AG04450 (cell line): ENCODE measurements around the gene CLBA1. TPM values are rescaled to one million over a fixed set of nuclear protein-coding genes. Genes with fewer than 3 reads are reported as not detected.
"Not testable (repeated sequence)": the region's sequence is repeated elsewhere in the genome, so short reads cannot be mapped to it uniquely, and the experiment has no call there.

Experiments used
- CTCF ChIA-PET: fragments of 300-600, 350-600 bp; formaldehyde crosslinking; extraction: SDS; loops from one replicate; lab custom pipeline; 2022; ENCODE audit warnings: antibody characterized with exemption, inconsistent platforms; lab: Charles Lee
- POLR2A ChIA-PET: fragments of 350-600 bp; formaldehyde crosslinking; extraction: SDS; loops from one replicate; lab custom pipeline; 2021; ENCODE audit warnings: antibody characterized with exemption, inconsistent platforms; lab: Yijun Ruan, JAX
- DNase-seq: peaks from one replicate; pipeline ENCODE4 v3.0.0-alpha.2; 2011; ENCODE audit warnings: low read depth, low spot score
- H3K27ac ChIP-seq: one replicate; pipeline ENCODE4 v1.5.1; 2012; ENCODE audit warnings: low read depth, low read length, control low read depth
- H3K27me3 ChIP-seq: one replicate; pipeline ENCODE4 v1.6.0; 2012; ENCODE audit warnings: low read length; ENCODE audit not compliant: control insufficient read depth, insufficient read depth
- H3K4me3 ChIP-seq: 2 replicates; pipeline ENCODE4 v1.5.1; 2011; ENCODE audit warnings: mild to moderate bottlenecking, low read depth, low read length, control low read depth
- H3K9me3 ChIP-seq: 2 replicates; pipeline ENCODE4 v1.5.1; 2012; ENCODE audit warnings: low read length; ENCODE audit not compliant: control insufficient read depth, insufficient read depth
- polyA plus RNA-seq: library from polyadenylated mRNA; depleted of rRNA; stranded (reverse); fragments of >200 nt; gene quantifications from 2 replicates; pipeline ENCODE4 v1.2.3, GENCODE V29; 2011
- TF ChIP-seq, protein P1 (sequence below): IDR thresholded peaks from 2 replicates; pipeline ENCODE4 v1.5.1; 2011; ENCODE audit warnings: low read depth, low read length, control low read depth, inconsistent platforms

The CLBA1 gene
- polyA plus RNA-seq, 1 experiment, result 4.6 TPM

DNA sequence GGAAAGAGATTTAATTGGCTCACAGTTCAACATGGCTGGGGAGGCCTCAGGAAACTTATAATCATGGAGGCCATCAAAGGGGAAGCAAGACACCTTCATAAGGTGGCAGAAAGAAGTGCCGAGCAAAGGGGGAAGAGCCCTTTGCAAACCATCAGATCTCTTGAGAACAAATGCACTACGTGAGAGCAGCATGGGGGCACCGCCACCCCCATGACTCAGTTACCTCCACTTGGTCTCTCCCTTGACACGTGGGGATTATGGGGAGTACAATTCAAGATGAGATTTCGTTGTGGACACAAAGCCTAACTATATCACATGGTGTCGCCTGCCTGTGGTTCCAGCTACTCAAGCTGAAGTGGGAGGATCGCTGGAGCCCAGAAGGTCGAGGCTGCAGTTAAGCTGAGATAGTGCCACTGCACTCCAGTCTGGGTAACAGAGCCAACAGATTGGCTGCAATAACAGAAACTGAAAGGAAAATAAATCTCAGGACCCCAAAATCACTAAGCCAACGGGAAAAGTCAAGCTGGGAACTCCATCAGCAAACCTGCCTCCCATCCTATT lies 45.3 kb downstream of the CLBA1 start:
- Histone ChIP-seq H3K27ac (no peak overlapping the region), H3K27me3 (peaks cover 9% of the 10 kb centered on the region), H3K4me3 (no peak overlapping the region), H3K9me3 (peaks cover 7% of the 10 kb centered on the region; the same call in 1 of the 2 replicates)
- TF ChIP-seq, protein P1, sequence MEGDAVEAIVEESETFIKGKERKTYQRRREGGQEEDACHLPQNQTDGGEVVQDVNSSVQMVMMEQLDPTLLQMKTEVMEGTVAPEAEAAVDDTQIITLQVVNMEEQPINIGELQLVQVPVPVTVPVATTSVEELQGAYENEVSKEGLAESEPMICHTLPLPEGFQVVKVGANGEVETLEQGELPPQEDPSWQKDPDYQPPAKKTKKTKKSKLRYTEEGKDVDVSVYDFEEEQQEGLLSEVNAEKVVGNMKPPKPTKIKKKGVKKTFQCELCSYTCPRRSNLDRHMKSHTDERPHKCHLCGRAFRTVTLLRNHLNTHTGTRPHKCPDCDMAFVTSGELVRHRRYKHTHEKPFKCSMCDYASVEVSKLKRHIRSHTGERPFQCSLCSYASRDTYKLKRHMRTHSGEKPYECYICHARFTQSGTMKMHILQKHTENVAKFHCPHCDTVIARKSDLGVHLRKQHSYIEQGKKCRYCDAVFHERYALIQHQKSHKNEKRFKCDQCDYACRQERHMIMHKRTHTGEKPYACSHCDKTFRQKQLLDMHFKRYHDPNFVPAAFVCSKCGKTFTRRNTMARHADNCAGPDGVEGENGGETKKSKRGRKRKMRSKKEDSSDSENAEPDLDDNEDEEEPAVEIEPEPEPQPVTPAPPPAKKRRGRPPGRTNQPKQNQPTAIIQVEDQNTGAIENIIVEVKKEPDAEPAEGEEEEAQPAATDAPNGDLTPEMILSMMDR, result no peak
- DNase-seq, result no peak
- CTCF ChIA-PET, result interaction anchor here (1.9 kb wide), 1 partner anchor 56 kb away, joined by 6 read pairs; no protein-coding TSS in a partner anchor
- POLR2A ChIA-PET, result no interaction called here

DNA sequence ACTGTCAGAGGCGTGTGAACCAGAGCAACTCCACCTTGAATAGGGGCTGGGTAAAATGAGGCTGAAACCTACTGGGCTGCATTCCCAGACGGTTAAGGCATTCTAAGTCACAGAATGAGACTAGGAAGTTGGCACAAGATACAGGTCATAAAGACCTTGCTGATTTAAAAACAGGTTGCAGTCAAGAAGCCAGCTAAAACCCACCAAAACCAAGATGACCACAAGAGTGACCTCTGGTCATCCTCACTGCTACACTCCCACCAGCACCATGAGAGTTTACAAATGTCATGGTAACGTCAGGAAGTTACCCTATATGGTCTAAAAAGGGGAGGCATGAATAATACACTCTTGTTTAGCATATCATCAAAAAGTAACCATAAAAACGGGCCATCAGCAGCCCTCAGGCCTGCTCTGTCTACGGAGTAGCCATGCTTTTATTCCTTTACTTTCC lies 46.9 kb downstream of the CLBA1 start:
- not testable (repeated sequence) for H3K4me3 ChIP-seq, DNase-seq, H3K9me3 ChIP-seq, H3K27ac ChIP-seq, H3K27me3 ChIP-seq
- ChIA-PET POLR2A (interaction anchor here (0.7 kb wide), 1 partner anchor 30 kb away, joined by 3 read pairs; no protein-coding TSS in a partner anchor), CTCF (interaction anchor here (1.0 kb wide), 2 partner anchors 14 kb away, joined by 3 to 4 read pairs; no protein-coding TSS in a partner anchor)

DNA sequence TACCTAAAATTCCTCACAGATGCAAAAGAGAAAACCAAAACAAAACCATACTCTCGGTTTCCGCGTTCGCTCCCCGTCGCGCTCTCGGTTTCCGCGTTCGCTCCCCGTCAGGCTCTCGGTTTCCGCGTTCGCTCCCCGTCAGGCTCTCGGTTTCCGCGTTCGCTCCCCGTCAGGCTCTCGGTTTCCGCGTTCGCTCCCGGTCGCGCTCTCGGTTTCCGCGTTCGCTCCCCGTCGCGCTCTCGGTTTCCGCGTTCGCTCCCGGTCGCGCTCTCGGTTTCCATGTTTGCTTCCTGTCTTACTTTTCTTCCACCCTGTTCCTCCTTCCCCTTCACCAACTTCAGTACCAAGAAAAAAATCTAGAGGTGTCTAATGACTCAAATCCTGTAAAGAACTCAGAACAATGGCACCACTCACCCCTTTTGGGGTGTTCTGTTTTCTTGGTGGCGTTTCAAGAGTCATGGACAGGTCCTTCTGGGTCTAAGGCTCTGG lies 47.9 kb downstream of the CLBA1 start:
- POLR2A ChIA-PET, H3K27ac ChIP-seq, H3K9me3 ChIP-seq, H3K27me3 ChIP-seq, DNase-seq: not testable (repeated sequence)
- CTCF ChIA-PET, result interaction anchor here (0.6 to 1.0 kb wide), 2 partner anchors 12 to 13 kb away, joined by 3 read pairs; no protein-coding TSS in a partner anchor
- H3K4me3 ChIP-seq, result peak overlapping the region; percentile 51

DNA sequence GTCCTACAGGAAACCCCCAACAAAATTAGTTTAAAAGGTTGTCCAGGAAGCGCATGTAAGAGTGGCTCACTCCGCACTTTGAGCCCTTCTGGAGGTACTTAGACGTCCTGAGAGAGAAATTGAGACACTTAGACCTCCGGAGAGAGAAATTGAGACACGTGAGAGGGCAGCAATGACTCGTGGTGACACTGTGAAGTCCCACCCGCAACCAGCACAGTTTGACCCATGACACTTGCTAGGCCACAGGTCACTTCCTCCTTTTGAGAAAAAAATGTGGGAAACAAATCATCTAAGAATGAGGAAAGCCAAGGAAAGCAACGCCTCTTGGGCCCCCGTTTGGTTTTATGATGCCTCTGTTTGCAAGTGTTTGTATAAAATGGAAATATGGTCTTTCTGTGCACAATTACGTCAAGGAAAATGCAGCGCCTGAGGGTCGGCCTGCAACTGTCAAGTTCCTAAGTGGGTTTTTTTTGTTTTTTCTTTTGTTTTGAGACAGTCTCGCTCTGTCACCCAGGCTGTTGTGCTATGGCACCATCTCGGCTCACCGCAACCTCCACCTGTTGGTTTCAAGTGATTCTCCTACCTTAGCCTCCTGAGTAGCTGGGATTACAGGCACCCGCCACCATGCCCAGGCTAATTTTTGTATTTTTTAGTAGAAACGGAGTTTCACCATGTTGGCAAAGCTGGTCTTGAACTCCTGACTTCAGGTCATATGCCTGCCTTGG lies 48.9 kb downstream of the CLBA1 start:
- DNase-seq, result no peak
- TF ChIP-seq, protein P1, result no peak
- ChIA-PET POLR2A (no interaction called here), CTCF (interaction anchor here (0.6 to 3.0 kb wide), 4 partner anchors 11 to 209 kb away, joined by 3 to 33 read pairs (median 4); no protein-coding TSS in a partner anchor)
- Histone ChIP-seq H3K4me3 (no peak overlapping the region), H3K27me3 (peaks cover 9% of the 10 kb centered on the region), H3K27ac (no peak overlapping the region), H3K9me3 (peaks cover 2% of the 10 kb centered on the region; the same call in 1 of the 2 replicates)

DNA sequence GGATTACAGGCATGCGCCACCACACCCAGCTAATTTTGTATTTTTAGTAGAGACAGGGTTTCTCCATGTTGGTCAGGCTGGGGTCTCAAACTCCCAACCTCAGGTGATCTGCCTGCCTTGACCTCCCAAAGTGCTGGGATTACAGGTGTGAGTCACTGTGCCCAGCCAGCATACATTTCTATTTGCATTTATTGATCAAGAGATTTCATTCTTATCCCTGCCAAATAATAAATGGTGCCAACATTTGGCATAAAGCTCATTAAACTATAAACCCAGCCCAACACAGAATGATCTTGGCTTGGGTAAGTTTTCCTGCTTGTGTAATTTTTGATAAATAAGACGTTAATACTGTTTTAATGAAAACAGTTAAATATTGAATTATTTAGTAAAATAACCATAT lies 50.0 kb downstream of the CLBA1 start:
- POLR2A ChIA-PET, H3K4me3 ChIP-seq, H3K27me3 ChIP-seq, DNase-seq, H3K9me3 ChIP-seq, H3K27ac ChIP-seq: not testable (repeated sequence)
- CTCF ChIA-PET, result interaction anchor here (0.9 to 3.0 kb wide), 2 partner anchors 10 to 61 kb away, joined by 3 to 33 read pairs; no protein-coding TSS in a partner anchor

DNA sequence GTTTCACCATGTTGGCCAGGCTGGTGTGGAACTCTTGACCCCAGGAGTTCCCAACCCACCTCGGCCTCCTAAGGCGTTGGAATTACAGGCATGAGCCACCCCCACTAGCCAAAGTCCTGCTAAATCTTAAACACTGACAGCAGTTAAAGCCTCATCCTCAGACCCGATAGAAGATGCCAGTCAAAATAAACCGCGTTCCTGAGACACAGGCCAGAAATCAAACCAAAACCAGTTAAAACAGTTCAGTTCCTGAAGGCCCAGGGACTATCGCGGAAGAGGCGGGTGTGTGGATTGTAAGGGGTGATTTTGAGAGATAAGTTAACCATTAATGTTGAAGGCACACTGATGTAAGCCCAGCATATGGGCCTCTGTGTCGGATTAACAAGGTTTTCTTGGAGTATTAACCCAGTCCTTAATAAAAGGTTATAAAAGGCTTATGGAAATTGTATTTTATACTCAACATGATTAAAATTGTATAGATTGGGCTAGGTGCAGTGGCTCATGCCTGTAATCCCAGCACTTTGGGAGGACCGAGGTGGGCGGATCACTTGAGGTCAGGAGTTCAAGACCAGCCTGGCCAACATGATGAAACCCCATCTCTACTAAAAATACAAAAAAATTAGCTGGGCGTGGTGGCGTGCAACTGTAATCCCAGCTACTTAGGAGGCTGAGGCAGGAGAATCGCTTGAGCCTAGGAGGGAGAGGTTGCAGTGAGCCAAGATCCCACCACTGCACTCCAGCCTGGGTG lies 54.0 kb downstream of the CLBA1 start:
- Histone ChIP-seq H3K4me3 (no peak overlapping the region), H3K27me3 (peaks cover 11% of the 10 kb centered on the region), H3K9me3 (no peaks in the 10 kb centered on the region; the same call in 1 of the 2 replicates), H3K27ac (no peak overlapping the region)
- ChIA-PET POLR2A (no interaction called here), CTCF (no interaction called here)
- TF ChIP-seq, protein P1, result no peak
- DNase-seq, result no peak
